ENCODE results near the gene CPSF2. TPM values are rescaled to one million over a fixed set of nuclear protein-coding genes. Genes with fewer than 3 reads are reported as not detected.
"Not testable (repeated sequence)": the region's sequence is repeated elsewhere in the genome, so short reads cannot be mapped to it uniquely, and the experiment has no call there.

Gene CPSF2
- total RNA-seq, 1 donor from 2014 or later: 81.7 TPM

DNA sequence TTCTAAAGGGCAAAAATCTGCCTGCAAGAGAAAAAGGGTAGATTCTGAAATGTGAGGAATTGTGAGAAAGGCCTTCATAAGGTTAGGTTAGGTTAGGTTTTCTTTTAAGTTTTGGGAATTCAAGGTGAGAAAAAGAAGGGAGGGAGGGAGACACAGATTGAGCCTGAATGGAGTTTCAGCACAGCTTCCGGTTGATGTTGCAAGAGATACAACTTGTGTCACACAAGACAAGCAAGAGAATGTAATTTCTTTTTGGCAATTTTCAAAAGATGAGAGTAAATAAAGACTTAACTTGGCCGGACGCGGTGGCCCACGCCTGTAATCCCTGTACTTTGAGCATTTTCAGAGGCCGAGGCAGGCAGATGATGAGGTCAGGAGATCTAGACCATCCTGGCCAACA, 63.8 kb downstream of the CPSF2 start:
- H3K4me3 Mint-ChIP-seq: no peak overlapping the region
- no peaks in the 10 kb centered on the region for H3K27me3 Mint-ChIP-seq (ENCODE audit: low read depth)
- no peak for DNase-seq (ENCODE audit: low read depth, low spot score)
- TF ChIP-seq, protein P1, sequence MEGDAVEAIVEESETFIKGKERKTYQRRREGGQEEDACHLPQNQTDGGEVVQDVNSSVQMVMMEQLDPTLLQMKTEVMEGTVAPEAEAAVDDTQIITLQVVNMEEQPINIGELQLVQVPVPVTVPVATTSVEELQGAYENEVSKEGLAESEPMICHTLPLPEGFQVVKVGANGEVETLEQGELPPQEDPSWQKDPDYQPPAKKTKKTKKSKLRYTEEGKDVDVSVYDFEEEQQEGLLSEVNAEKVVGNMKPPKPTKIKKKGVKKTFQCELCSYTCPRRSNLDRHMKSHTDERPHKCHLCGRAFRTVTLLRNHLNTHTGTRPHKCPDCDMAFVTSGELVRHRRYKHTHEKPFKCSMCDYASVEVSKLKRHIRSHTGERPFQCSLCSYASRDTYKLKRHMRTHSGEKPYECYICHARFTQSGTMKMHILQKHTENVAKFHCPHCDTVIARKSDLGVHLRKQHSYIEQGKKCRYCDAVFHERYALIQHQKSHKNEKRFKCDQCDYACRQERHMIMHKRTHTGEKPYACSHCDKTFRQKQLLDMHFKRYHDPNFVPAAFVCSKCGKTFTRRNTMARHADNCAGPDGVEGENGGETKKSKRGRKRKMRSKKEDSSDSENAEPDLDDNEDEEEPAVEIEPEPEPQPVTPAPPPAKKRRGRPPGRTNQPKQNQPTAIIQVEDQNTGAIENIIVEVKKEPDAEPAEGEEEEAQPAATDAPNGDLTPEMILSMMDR (conservative IDR thresholded peaks at IDR 0.05): no peak
- H3K27ac Mint-ChIP-seq (ENCODE audit: unreplicated experiment): no peak overlapping the region
- H3K4me1 Mint-ChIP-seq: no peaks in the 10 kb centered on the region
- peaks cover 4% of the 10 kb centered on the region for H3K36me3 Mint-ChIP-seq (ENCODE audit: low read depth)
- peaks cover 6% of the 10 kb centered on the region for H3K9me3 Mint-ChIP-seq

DNA sequence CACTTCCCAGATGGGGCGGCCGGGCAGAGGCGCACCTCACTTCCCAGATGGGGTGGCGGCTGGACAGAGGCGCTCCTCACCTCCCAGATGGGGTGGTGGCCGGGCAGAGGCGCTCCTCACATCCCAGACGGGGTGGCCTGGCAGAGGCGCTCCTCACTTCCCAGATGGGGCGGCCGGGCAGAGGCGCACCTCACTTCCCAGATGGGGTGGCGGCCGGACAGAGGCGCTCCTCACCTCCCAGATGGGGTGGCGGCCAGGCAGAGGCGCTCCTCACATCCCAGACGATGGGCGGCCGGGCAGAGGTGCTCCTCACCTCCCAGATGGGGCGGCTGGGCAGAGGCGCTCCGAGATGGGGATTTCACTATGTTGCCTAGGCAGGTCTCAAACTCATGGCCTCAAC, 65.8 kb downstream of the CPSF2 start:
- not testable (repeated sequence) for DNase-seq (ENCODE audit: low read depth, low spot score); H3K27me3 Mint-ChIP-seq (ENCODE audit: low read depth); H3K4me3 Mint-ChIP-seq; H3K9me3 Mint-ChIP-seq; H3K36me3 Mint-ChIP-seq (ENCODE audit: low read depth); H3K4me1 Mint-ChIP-seq; H3K27ac Mint-ChIP-seq (ENCODE audit: unreplicated experiment)

DNA sequence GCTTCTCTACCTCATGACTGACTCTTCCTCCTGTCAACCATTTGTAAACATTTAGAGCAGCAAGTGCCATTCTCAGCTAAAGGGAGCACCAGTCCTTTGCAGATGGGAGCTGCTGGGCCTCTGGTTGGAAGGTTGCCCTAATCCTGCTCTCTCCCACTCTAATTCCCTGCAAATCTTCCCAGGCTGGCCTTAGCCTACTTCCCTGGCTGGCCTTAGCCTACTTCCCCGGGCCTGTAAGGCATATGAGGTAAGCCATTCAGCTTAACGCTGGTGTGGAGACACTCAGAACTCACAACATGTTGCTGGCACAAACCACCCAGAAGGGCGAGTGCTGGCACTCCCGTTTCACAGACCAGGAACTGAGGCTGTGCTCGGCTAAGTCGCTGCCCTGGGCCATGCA, 69.0 kb downstream of the CPSF2 start:
- TF ChIP-seq, protein P1 (conservative IDR thresholded peaks at IDR 0.05): no peak
- H3K27ac Mint-ChIP-seq (ENCODE audit: unreplicated experiment): no peak overlapping the region
- no peaks in the 10 kb centered on the region for H3K4me1 Mint-ChIP-seq
- peaks cover 6% of the 10 kb centered on the region for H3K9me3 Mint-ChIP-seq
- H3K36me3 Mint-ChIP-seq (ENCODE audit: low read depth): peaks cover 4% of the 10 kb centered on the region
- no peak for DNase-seq (ENCODE audit: low read depth, low spot score)
- no peaks in the 10 kb centered on the region for H3K27me3 Mint-ChIP-seq (ENCODE audit: low read depth)
- no peak overlapping the region for H3K4me3 Mint-ChIP-seq

DNA sequence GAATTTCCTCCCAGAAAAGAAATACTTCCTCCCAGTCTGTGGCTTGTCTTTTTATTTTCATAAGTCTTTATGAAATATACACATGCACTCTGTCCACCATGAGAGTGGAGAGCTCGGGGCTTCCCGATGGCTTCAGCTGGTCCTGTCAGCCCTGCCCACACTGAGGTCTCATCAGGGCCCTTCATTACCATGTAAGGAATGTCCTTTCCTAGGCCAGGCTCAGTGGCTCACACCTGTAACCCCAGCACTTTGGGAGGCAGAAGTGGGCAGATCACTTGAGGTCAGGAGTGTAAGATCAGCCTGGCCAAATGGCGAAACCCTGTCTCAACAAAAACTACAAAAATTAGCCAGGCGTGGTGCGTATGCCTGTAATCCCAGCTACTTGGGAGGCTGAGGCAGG, 77.0 kb downstream of the CPSF2 start:
- no peak for DNase-seq (ENCODE audit: low read depth, low spot score)
- H3K4me3 Mint-ChIP-seq: no peak overlapping the region
- no peaks in the 10 kb centered on the region for H3K4me1 Mint-ChIP-seq
- peaks cover 27% of the 10 kb centered on the region for H3K27me3 Mint-ChIP-seq (ENCODE audit: low read depth)
- TF ChIP-seq, protein P1 (conservative IDR thresholded peaks at IDR 0.05): no peak
- H3K27ac Mint-ChIP-seq (ENCODE audit: unreplicated experiment): no peak overlapping the region
- peaks cover 2% of the 10 kb centered on the region for H3K9me3 Mint-ChIP-seq
- no peaks in the 10 kb centered on the region for H3K36me3 Mint-ChIP-seq (ENCODE audit: low read depth)

DNA sequence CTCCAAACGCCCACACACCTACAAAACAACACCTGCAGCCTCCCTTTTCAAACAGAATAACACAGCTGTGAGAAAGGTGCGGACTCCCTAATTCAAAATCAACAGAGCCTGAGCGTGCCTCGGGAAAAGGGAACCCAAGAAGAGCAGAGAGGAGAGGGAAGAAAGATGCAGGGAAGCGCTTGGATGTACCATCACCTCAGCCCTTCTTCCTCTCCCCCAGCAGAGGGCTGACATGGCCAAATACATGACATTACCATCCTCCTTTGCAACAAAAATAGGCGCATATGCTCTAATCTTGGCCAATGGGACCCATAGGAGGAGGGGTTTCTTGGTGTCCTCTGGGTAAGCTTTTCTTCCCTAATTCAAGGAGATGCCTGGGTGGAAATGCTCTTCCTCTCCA, 78.0 kb downstream of the CPSF2 start:
- TF ChIP-seq, protein P1 (conservative IDR thresholded peaks at IDR 0.05): no peak
- H3K4me1 Mint-ChIP-seq: no peaks in the 10 kb centered on the region
- H3K27me3 Mint-ChIP-seq (ENCODE audit: low read depth): peaks cover 33% of the 10 kb centered on the region
- no peaks in the 10 kb centered on the region for H3K36me3 Mint-ChIP-seq (ENCODE audit: low read depth)
- DNase-seq (ENCODE audit: low read depth, low spot score): no peak
- no peak overlapping the region for H3K27ac Mint-ChIP-seq (ENCODE audit: unreplicated experiment)
- no peak overlapping the region for H3K4me3 Mint-ChIP-seq
- H3K9me3 Mint-ChIP-seq: peaks cover 2% of the 10 kb centered on the region

DNA sequence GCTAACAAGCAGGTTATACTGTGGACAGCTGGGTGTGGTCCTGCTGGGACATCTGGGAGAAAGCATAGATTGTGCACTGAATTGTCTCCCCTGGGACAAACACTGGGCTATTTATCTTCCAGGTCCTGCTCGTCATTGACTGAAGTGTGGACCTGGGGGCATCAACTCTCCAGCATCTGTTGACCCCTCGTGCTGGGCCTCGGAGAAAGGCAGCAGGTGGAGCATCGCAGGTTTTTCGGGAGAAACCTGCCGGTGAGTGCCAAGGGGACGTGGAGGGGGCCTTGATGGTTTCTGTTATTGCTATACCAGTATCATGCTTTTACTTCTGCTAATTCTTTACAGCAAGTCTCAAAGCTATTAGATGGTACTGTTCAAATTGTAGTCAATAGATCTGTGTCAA, 81.3 kb downstream of the CPSF2 start:
- no peak for DNase-seq (ENCODE audit: low read depth, low spot score)
- TF ChIP-seq, protein P1 (conservative IDR thresholded peaks at IDR 0.05): no peak
- Mint-ChIP-seq H3K4me1 (no peaks in the 10 kb centered on the region), H3K27me3 (ENCODE audit: low read depth) (peaks cover 31% of the 10 kb centered on the region), H3K4me3 (no peak overlapping the region), H3K9me3 (peaks cover 2% of the 10 kb centered on the region), H3K27ac (ENCODE audit: unreplicated experiment) (no peak overlapping the region), H3K36me3 (ENCODE audit: low read depth) (no peaks in the 10 kb centered on the region)

Data from neural crest cell (in vitro differentiated cells).